Temporal lobe (tissue), 2 donors: ENCODE data around the gene COQ8B. TPM values are rescaled to one million over a fixed set of nuclear protein-coding genes. Genes with fewer than 3 reads are reported as not detected.

Experiments
- small RNA-seq: library from RNA; depleted of rRNA; stranded (forward); fragments of <200 nt; gene quantifications from one replicate; pipeline ENCODE3, GENCODE V24; 2014; ENCODE audit warnings: low replicate concordance
- total RNA-seq: library from RNA; depleted of rRNA; stranded (reverse); fragments of >200 nt; gene quantifications from one replicate; pipeline ENCODE4 v1.2.3, GENCODE V29; 2014

COQ8B gene
- total RNA-seq, 1 donor from 2014 or later: 28.8 TPM

Small RNA genes lying within 50 kb of the gene (small RNA-seq; reads per million reads assigned to genes)
- not detected for gene RNU6-195P

Other genes starting within 250 kb of the COQ8B start
- gene SPTBN4, start 249.9 kb downstream of the COQ8B start, total RNA-seq: 25.6 TPM
- 3.4 TPM for gene SHKBP1, start 140.0 kb downstream of the COQ8B start, total RNA-seq
- 20.7 TPM for gene LTBP4, start 115.5 kb downstream of the COQ8B start, total RNA-seq
- 31.2 TPM for gene NUMBL, start 26.2 kb downstream of the COQ8B start, total RNA-seq
- 7.4 TPM for gene ITPKC, start 226 bp upstream of the COQ8B start, total RNA-seq
- gene ACTMAP, start 33.6 kb upstream of the COQ8B start, total RNA-seq: 0.74 TPM
- gene SNRPA, start 34.3 kb upstream of the COQ8B start, total RNA-seq: 11.3 TPM
- gene MIA, start 58.6 kb upstream of the COQ8B start, total RNA-seq: 0.74 TPM
- 9.8 TPM for gene RAB4B, start 61.4 kb upstream of the COQ8B start, total RNA-seq
- gene EGLN2, start 82.3 kb upstream of the COQ8B start, total RNA-seq: 34.9 TPM
- gene CYP2A6, start 133.6 kb upstream of the COQ8B start, total RNA-seq: not detected
- gene CYP2A7, start 165.3 kb upstream of the COQ8B start, total RNA-seq: not detected